GM21529 (cell line): ENCODE measurements around the gene ADAMTS2.

Experiments
- ATAC-seq: cut with Tn5 transposase; IDR thresholded peaks from one replicate; pipeline ENCODE4 v1.9.1; 2021; ENCODE audit not compliant: unreplicated experiment

The ADAMTS2 gene

GRCh38 chr5:179185941-179186411, 159.3 kb downstream of the ADAMTS2 start:
- no peak for ATAC-seq

- no peak for ATAC-seq
Observed at GRCh38 chr5:179185256-179185940, 159.9 kb downstream of the ADAMTS2 start.

GRCh38 chr5:179184521-179185050, 160.7 kb downstream of the ADAMTS2 start:
- ATAC-seq, result no peak

GRCh38 chr5:179183481-179183880, 161.8 kb downstream of the ADAMTS2 start:
- no peak for ATAC-seq

GRCh38 chr5:179182601-179183000, 162.7 kb downstream of the ADAMTS2 start:
- no peak for ATAC-seq

GRCh38 chr5:179181988-179182387, 163.3 kb downstream of the ADAMTS2 start:
- no peak for ATAC-seq

- no peak for ATAC-seq
Observed at GRCh38 chr5:179180921-179181645, 164.2 kb downstream of the ADAMTS2 start.

GRCh38 chr5:179180061-179180610, 165.1 kb downstream of the ADAMTS2 start:
- no peak for ATAC-seq

- ATAC-seq, result no peak
Observed at GRCh38 chr5:179177711-179178575, 167.3 kb downstream of the ADAMTS2 start.

GRCh38 chr5:179176571-179177230, 168.6 kb downstream of the ADAMTS2 start:
- ATAC-seq, result no peak

GRCh38 chr5:179176166-179176565, 169.1 kb downstream of the ADAMTS2 start:
- ATAC-seq, result no peak

GRCh38 chr5:179171816-179172745, 173.2 kb downstream of the ADAMTS2 start:
- ATAC-seq, result no peak

GRCh38 chr5:179171251-179171815, 173.9 kb downstream of the ADAMTS2 start:
- ATAC-seq, result no peak

GRCh38 chr5:179170606-179171005, 174.7 kb downstream of the ADAMTS2 start:
- ATAC-seq, result no peak

GRCh38 chr5:179169836-179170235, 175.4 kb downstream of the ADAMTS2 start:
- ATAC-seq, result no peak

GRCh38 chr5:179168664-179169063, 176.6 kb downstream of the ADAMTS2 start:
- ATAC-seq, result no peak

GRCh38 chr5:179167871-179168451, 177.3 kb downstream of the ADAMTS2 start:
- no peak for ATAC-seq
